GM19238 (cell line): ENCODE measurements around the gene LSR.
A peak's percentile ranks its signal among the peaks of the same experiment; 100 is the strongest.

Source experiments
- DNase-seq: peaks from one replicate; pipeline ENCODE4 v3.0.0; 2011; ENCODE audit warnings: low spot score; ENCODE audit not compliant: insufficient read length

LSR gene

GRCh38 chr19:35241417-35241816 is 7.4 kb upstream of the LSR start:
- no peak for DNase-seq

GRCh38 chr19:35246466-35247092 is 2.2 kb upstream of the LSR start:
- no peak for DNase-seq

GRCh38 chr19:35247526-35248309 is 1.1 kb upstream of the LSR start:
- DNase-seq, result peak; percentile 61

- DNase-seq, result no peak
Observed at GRCh38 chr19:35249146-35249847, 495 bp downstream of the LSR start.

- no peak for DNase-seq
Observed at GRCh38 chr19:35249848-35250711, 1.3 kb downstream of the LSR start.

GRCh38 chr19:35251456-35251855 is 2.7 kb downstream of the LSR start:
- DNase-seq, result no peak

GRCh38 chr19:35253316-35254286 is 4.8 kb downstream of the LSR start:
- DNase-seq, result no peak

GRCh38 chr19:35254341-35255297 is 5.8 kb downstream of the LSR start:
- no peak for DNase-seq

- DNase-seq, result no peak
Observed at GRCh38 chr19:35256566-35256965, 7.8 kb downstream of the LSR start.

- no peak for DNase-seq
Observed at GRCh38 chr19:35257113-35257461, 8.3 kb downstream of the LSR start.

GRCh38 chr19:35260694-35261304 is 12.0 kb downstream of the LSR start:
- no peak for DNase-seq

- no peak for DNase-seq
Observed at GRCh38 chr19:35261356-35262100, 12.7 kb downstream of the LSR start.

- DNase-seq, result no peak
Observed at GRCh38 chr19:35262101-35262761, 13.4 kb downstream of the LSR start.

GRCh38 chr19:35264268-35265125 is 15.7 kb downstream of the LSR start:
- no peak for DNase-seq

GRCh38 chr19:35265126-35265899 is 16.5 kb downstream of the LSR start:
- DNase-seq, result no peak
